Kidney epithelial cell (primary cell): ENCODE data around the gene HBA2. TPM values are rescaled to one million over a fixed set of nuclear protein-coding genes. Genes with fewer than 3 reads are reported as not detected.
"Not testable (repeated sequence)": the region's sequence is repeated elsewhere in the genome, so short reads cannot be mapped to it uniquely, and the experiment has no call there.

Experiments
- DNase-seq: peaks from one replicate; pipeline ENCODE4 v3.0.0-alpha.2; 2010; ENCODE audit warnings: low read depth
- H3K27me3 ChIP-seq: 2 replicates; pipeline ENCODE4 v1.6.0; 2011; ENCODE audit warnings: low read length; ENCODE audit not compliant: control insufficient read depth, insufficient read depth
- H3K36me3 ChIP-seq: 2 replicates; pipeline ENCODE4 v1.5.1; 2011; ENCODE audit warnings: low read length; ENCODE audit not compliant: control insufficient read depth, insufficient read depth
- H3K4me3 ChIP-seq: 2 replicates; pipeline ENCODE4 v1.5.1; 2011; ENCODE audit warnings: low read depth, mild to moderate bottlenecking, control low read depth, low read length
- CTCF ChIP-seq: IDR thresholded peaks from 2 replicates; pipeline ENCODE4 v1.5.1; 2011; ENCODE audit warnings: mild to moderate bottlenecking, moderate library complexity, low read length, control low read depth, inconsistent platforms; ENCODE audit not compliant: insufficient read depth, poor library complexity, severe bottlenecking
- total RNA-seq: library from RNA; depleted of rRNA; stranded (reverse); fragments of >200 nt; gene quantifications from 2 replicates; pipeline ENCODE4 v1.2.3, GENCODE V29; 2015

HBA2 gene
- total RNA-seq, 1 donor from 2014 or later, result not detected

- peaks cover 4% of the 10 kb centered on the region for H3K27me3 ChIP-seq
- no peak for DNase-seq
- TF ChIP-seq CTCF, result no peak
- H3K4me3 ChIP-seq, result no peak overlapping the region
- H3K36me3 ChIP-seq, result no peaks in the 10 kb centered on the region
Measured at GRCh38 chr16:144797-145252, 27.9 kb upstream of the HBA2 start.

- Histone ChIP-seq H3K36me3 (no peaks in the 10 kb centered on the region), H3K27me3 (peaks cover 4% of the 10 kb centered on the region), H3K4me3 (no peak overlapping the region)
- TF ChIP-seq CTCF, result no peak
- no peak for DNase-seq
Measured at GRCh38 chr16:146646-147045, 26.0 kb upstream of the HBA2 start.

- H3K36me3 ChIP-seq, result no peaks in the 10 kb centered on the region
- no peak for DNase-seq
- peaks cover 6% of the 10 kb centered on the region for H3K27me3 ChIP-seq
- TF ChIP-seq CTCF, result no peak
- no peak overlapping the region for H3K4me3 ChIP-seq
Measured at GRCh38 chr16:149024-149660, 23.5 kb upstream of the HBA2 start.

- Histone ChIP-seq H3K4me3 (no peak within 1 kb of the TSS), H3K27me3 (peaks cover 14% of the 10 kb centered on the region), H3K36me3 (no peaks in the 10 kb centered on the region)
- TF ChIP-seq CTCF, result no peak
- no peak for DNase-seq
Measured at GRCh38 chr16:152141-153128, 20.2 kb upstream of the HBA2 start, which contains the start of gene HBZ. HBZ (plus strand) TSS chr16:152644; CDS start chr16:152910, 266 bp downstream.

GRCh38 chr16:153129-153521, 19.6 kb upstream of the HBA2 start:
- H3K27me3 ChIP-seq, result peaks cover 16% of the 10 kb centered on the region
- not testable (repeated sequence) for DNase-seq, H3K36me3 ChIP-seq, H3K4me3 ChIP-seq

- not testable (repeated sequence) for H3K4me3 ChIP-seq, DNase-seq, H3K36me3 ChIP-seq
- H3K27me3 ChIP-seq, result peaks cover 16% of the 10 kb centered on the region
Measured at GRCh38 chr16:153550-154216, 19.0 kb upstream of the HBA2 start.
